GM13976 (cell line): Measurements from ENCODE around the gene SLU7.
A peak's percentile ranks its signal among the peaks of the same experiment; 100 is the strongest.

Experiments
- DNase-seq: peaks from one replicate; pipeline ENCODE4 v3.0.0; 2012; ENCODE audit warnings: low spot score
- in situ Hi-C: fragments of 300-500 bp; cut with MboI; formaldehyde crosslinking; loops from one replicate; pipeline ENCODE4 v1.12.0; 2022; ENCODE audit warnings: low sequenced_read_pairs, mixed read lengths, inconsistent platforms; ENCODE audit not compliant: unreplicated experiment
- TF ChIP-seq, protein P1 (sequence below): IDR thresholded peaks from 2 replicates; pipeline ENCODE4 v1.5.1; 2012; ENCODE audit warnings: borderline replicate concordance, mild to moderate bottlenecking; ENCODE audit not compliant: insufficient read depth; ENCODE audit errors: extremely low read depth, missing control alignments, control extremely low read depth

SLU7 gene

DNA sequence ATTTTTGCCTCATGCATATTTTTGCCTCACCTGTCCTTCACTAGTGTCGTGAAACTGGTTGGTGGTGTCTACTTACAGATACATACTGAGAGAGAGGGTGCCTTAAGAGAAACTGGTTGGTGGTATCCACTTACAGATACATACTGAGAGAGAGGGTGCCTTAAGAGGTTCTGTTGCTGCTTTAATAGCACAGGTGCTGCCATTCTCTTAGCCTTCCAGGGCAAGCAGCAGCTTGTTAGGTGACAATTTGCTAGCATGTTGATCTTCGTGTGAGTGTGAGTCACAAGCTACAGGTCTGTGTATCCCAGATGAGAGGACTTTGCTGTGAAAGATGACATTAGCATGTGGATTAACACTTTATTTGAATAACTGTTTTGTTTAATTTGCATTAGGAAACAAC is 4.2 kb upstream of the SLU7 start:
- TF ChIP-seq, protein P1, sequence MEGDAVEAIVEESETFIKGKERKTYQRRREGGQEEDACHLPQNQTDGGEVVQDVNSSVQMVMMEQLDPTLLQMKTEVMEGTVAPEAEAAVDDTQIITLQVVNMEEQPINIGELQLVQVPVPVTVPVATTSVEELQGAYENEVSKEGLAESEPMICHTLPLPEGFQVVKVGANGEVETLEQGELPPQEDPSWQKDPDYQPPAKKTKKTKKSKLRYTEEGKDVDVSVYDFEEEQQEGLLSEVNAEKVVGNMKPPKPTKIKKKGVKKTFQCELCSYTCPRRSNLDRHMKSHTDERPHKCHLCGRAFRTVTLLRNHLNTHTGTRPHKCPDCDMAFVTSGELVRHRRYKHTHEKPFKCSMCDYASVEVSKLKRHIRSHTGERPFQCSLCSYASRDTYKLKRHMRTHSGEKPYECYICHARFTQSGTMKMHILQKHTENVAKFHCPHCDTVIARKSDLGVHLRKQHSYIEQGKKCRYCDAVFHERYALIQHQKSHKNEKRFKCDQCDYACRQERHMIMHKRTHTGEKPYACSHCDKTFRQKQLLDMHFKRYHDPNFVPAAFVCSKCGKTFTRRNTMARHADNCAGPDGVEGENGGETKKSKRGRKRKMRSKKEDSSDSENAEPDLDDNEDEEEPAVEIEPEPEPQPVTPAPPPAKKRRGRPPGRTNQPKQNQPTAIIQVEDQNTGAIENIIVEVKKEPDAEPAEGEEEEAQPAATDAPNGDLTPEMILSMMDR, result no peak
- no peak for DNase-seq
- in situ Hi-C loops, result no loop called here

DNA sequence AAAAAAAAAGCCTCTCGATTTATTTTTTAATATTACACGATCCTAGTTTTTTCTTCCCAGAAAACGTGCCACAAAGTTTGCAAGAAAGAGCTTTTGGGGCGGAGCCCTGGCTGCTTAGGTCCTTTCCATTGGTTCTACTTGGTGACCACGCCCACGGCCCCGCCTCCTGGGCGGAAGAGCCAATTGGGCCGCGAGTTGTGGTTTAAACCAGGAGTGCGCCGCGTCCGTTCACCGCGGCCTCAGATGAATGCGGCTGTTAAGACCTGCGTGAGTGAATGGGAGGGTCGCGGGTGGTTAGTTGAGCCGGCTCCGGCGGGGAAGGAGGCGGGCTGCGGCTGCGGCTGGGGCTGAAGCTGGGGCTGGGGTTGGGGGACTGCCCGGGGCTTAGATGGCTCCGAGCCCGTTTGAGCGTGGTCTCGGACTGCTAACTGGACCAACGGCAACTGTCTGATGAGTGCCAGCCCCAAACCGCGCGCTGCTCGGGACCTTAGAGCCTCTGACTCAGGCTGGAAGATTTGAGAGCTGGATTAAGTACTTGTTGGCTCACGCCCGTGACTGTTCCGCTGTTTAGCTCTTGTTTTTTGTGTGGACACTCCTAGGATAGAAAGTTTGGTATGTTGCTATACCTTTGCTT is 2.9 kb upstream of the SLU7 start, which contains the start of gene PTTG1:
Gene PTTG1 (plus strand): TSS at position 231 of the 634 bp plus-strand sequence. CDS start 458 bp downstream, outside the sequence.
- TF ChIP-seq, protein P1, result no peak
- DNase-seq, result peak; percentile 88
- in situ Hi-C loops, result no loop called here

DNA sequence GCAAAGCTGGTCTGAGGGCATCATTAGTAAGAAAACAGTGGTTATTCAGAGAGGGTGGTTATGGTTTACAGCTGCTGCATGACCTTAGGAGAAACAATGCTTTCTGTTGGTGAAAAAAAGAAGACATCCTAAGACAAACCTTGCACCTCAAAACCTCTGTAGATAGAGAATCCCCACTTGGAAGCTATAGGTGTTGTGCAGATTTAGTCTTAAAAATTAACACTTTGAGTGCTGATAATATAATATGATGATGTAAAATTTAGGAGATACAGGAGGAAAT is 1.4 kb upstream of the SLU7 start:
- no peak for DNase-seq
- TF ChIP-seq, protein P1, result no peak
- in situ Hi-C loops, result no loop called here

DNA sequence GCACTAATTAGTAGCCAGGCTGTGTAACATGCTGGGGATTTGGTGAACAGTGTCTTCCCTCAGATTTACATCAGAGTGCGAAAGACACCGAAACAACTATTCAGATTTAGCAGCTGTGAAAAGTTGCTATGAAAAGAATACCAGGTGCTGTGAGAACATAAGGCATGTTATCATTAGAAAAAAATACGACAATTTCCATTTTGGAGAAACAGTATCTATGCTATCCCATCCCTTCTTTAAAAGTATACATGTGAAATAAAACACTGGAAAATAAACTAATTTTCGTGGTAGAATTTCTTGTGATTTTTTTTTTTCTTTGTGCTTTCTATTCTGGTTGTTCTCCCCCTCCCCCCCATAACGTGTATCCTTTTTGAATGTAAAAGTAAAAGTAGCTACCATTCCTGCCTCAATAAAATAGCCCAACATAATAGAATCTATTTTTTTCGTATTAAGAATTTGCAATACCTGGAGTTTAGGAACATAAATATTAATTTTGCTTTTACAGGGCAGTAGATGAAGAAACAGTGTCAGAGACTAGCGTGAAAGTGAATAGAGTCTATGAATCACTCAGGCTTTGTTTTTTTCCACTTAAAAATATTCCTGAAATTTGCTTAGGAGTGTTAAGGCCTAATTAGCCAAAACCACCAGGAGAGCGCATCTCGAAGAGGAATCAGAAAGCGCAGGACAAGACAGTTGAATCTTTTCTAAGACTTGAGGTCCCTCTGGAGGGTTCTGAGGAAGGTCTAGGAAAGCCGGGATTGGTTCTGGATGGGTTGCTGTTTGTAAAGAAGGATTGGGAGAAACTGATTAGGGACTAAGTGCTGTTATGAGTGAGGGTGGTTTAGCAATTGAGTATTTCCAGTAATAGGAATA is 813 bp upstream of the SLU7 start:
- TF ChIP-seq, protein P1, result no peak
- DNase-seq, result no peak
- in situ Hi-C loops, result no loop called here

DNA sequence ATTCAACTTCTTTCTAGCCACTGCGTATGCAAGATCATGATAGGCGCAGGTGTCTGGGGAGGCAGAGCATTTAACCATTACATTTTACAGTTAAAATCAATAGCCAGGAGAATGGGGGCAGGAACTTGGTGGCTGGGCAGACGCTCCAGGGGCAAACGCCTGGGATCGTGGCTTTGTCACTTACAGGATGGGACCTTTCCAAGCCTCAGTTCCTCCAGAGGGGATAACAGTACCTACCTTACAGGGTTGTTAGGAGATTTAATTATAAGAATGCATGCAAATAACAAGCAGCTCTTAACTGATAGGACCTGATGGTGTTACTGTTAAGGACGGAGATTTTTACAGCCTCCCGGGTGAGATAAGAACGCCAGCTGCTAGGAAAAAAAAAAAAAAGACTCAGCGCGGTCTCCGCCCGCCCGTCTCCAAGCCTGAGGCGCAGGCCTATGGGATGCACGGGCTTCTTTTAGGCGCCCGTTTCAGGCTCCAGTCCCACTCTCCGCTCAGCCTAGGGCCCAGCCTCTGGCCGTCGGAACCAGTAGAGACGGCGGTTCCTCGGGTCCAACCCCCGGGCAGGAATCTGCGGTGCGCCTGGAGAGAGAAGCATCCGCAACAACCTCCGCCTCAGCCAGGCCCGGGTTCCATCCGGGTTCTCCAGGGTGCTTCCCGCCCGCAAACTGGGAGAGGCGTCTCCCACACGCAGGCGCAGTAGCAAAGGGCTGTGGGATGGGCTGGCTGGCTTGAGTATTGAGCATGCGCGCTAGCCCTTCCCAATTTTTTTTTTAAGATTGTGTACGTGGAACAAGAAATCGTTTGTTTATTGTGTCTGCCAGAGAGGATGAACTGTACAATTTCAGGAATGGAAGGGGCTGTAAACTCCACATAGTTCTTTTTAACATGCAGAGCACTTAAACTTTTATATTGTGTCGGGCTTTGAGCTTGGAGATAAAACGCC is 19.2 kb downstream of the SLU7 start, which contains the start of gene FAM200C:
Gene FAM200C (minus strand): TSS at position 653 of the 952 bp plus-strand sequence. CDS start 4,564 bp downstream, outside the sequence.
- in situ Hi-C loops, result no loop called here
- DNase-seq, result peak; percentile 93
- TF ChIP-seq, protein P1, result no peak

DNA sequence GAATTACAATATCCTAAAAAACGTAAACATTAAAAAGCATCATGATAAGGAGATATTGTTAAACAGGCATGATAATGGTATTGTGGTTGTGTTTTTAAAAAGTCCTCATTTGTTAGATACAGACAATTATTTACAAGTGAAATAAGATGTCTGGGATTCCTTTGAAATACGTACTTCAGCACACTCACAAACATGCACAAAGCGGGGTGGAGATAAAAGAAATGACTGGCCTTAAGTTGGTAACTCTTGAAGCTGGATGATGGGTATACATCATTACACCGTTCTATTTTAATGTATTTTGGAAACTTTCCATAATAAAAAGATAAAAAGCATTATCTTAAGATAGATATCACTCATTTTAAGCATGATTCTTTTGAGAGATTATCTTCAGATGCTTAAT is 20.1 kb downstream of the SLU7 start:
- DNase-seq, result no peak
- TF ChIP-seq, protein P1, result no peak
- in situ Hi-C loops, result no loop called here
